CD4-positive, alpha-beta T cell treated with Interleukin-15 for 4 hours (primary cell): ENCODE results near the gene DNAH7.

ENCODE experiments used
- DNase-seq: peaks from one replicate; pipeline ENCODE4 v3.0.0-alpha.2; 2020; ENCODE audit warnings: low spot score

Gene DNAH7

DNA sequence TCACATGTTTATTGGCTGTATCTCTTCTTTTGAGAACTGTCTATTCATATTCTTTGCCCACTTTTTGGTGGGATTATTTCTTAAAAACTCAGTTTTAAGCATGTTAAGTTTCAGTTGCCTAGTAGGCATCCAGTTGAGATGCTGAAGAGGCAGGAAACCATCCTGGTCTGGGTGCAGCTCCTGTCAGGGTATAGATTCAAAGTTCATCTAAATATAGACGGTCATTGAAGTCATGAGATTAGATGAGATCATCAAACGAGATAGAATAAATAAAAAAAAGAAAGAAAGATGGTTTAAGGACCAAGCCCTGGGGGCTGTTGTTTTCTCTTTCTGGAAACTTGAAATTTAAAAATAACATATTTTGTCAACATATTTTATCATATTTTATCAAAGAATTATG is 9.2 kb upstream of the DNAH7 start:
- no peak for DNase-seq

DNA sequence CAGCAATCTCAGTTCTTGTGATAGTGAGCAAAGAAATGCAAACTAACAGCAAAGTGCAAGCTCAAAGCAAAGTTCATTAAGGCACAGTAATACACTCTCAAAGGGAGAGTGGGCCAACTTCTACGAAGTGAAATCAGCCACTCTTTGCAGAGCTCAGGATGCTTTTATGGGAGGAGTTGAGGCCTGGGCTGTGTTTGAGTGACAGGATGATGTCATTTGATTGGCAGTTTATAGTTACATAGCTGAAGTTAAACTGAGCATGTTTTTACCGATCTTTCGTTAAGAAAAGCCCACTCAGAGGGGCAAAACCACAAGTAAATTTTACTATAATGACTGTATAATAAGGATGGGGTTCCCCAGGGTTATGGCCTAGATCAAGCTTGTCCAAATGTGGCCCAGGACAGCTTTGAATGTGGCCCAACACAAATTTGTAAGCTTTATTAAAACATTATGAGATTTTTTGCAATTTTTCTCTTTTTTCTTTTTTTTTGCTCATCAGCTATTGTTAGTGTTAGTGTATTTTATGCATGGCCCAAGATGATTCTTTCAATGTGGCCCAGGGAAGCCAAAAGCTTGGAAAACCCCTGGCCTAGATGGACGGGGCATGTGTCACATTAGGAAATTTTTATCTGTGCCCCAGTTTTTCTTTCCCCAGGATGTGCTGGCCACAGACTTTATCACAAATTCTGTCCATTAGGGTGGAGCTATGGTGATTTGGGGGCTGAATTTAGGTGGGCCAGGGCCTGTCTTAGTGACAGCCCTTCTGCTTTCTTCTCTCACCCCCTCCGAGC is 8.3 kb upstream of the DNAH7 start:
- no peak for DNase-seq

GRCh38 chr2:196075196-196075595 is 6.6 kb upstream of the DNAH7 start:
- DNase-seq: no peak

DNA sequence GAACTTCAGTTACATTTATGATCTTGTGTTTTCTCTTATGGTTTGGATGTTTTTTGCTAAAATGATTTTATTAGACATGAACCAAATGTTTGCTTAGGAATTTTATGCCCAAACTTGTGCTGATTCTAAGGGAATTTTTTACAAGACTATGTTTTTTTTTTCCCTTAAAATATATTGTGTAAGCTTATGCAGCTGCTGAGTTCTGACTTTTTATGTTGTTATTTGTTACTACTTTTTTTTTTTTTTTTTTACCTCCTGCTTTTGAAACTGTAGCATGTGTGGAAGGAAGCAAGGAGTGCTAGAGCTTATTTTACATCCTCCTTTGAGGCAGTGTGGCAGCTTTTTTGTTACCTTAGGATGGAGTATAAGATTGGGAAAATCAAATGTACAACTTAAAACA is 6.0 kb upstream of the DNAH7 start:
- DNase-seq: no peak

DNA sequence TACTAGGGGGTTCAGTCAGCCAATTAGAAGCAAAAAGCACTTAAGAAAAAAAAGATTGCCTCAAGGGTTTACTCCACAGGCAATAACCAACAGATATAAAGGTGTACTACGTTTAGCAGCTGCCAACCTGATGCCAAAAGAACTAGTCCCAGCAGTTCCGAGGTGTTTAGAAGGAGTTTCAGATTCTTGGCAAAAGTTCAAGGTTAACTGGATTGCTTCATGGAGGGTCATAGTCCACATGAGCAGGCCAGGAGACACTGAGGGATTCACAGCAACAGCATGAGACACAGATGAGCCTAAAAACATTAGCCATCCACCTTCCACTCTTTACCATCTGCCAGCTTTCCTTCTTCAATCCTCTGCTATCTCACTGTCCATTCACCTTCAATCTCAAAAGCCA is 4.9 kb upstream of the DNAH7 start:
- DNase-seq: no peak

GRCh38 chr2:196067088-196067382 is 1.6 kb downstream of the DNAH7 start:
- DNase-seq: no peak

DNA sequence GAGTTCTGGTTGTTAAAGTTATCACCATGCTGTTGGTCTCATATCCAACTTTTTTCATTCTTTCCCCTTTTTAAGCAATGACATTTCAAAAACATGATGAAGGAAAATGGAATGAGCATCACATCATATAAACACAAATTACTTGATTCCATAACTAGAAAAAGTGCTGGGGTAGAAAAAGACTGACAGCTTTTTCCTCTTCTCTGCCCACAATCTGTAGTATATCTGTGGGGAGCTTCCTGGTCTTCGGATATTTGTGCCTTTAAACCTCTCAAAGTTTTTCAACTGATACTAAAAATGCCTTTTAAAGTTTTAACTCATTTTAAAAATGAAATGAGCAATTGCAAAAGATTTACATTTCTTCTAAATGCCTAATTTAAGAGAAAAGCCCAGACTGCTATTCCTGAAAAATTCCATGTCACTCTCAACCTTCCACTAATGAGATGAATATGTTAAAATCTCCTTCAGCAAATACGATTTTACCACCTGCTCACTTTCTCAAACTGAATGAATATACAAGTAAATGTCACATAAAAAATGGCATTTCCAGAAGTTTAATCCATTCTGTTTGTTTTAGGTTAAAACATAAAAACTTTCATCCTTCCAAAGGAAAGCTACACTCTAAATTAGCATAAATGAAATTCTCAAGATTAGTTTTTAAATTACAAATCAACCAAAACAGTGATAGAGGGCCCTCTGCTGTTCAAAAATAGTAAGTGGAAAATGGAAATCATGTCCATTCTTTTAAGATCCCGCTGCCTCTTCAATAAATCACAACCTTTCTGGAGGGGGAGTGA is 2.1 kb downstream of the DNAH7 start:
- DNase-seq: peak; percentile 56

GRCh38 chr2:196063773-196064172 is 4.9 kb downstream of the DNAH7 start:
- DNase-seq: no peak

GRCh38 chr2:196059491-196059960 is 9.1 kb downstream of the DNAH7 start:
- no peak for DNase-seq

DNA sequence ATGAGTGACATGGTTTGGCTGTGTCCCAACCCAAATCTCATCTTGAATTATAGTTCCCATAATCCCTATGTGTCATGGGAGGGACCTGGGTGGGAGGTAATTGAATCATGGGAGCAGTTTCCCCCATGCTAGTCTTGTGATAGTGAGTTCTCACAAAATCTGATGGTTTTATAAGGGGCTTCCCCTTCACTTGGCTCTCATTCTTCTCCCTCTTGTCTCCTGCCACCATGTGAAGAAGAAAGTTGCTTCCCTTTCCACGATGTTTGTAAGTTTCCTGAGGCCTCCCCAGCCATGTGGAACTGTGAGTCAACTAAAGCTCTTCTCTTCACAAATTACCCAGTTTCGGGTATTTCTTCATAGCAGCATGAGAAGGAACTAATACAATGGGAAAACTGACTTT is 14.0 kb downstream of the DNAH7 start:
- no peak for DNase-seq

DNA sequence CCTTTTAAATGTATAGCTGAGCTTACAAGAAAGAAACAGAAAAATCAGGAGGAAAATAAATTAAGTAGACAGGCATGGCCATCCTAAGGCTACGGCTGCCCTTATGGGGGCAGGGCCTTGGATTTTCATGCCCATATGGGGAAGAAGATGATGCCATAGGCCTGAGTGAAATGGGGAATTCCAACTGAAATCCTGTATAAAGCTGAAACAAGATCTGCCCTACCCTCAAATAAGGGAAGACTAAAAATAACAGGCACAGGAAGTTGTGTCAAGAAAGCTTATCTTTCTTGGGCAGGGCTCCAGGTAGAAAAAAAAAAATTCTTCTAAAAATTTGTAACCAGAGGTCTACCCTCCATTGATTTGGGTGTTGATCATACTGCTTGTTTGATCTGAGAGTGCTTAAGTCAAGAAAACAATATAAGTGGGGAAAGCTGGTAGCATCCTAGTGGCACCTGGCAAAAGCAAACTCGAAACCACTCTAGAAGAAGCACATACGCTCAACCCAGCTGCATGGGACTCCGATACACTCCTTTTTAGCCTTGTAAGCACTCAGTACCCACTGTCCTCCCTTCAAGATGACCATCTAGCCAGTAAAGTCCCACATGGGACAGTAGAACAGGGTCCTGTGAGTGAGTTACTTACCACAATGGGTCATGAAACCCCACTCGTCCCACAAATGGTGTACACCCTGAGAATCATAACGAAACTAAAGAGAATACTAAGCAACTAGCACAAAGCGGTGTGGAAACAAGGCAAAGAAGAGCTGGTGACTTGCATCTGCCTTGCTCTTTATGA is 22.3 kb downstream of the DNAH7 start:
- no peak for DNase-seq

GRCh38 chr2:196041786-196042185 is 26.9 kb downstream of the DNAH7 start:
- DNase-seq: no peak

- DNase-seq: no peak
These were observed 28.4 kb downstream of the DNAH7 start for GRCh38 chr2:196040218-196040617.

GRCh38 chr2:196036442-196036841 is 32.2 kb downstream of the DNAH7 start:
- DNase-seq: no peak

DNA sequence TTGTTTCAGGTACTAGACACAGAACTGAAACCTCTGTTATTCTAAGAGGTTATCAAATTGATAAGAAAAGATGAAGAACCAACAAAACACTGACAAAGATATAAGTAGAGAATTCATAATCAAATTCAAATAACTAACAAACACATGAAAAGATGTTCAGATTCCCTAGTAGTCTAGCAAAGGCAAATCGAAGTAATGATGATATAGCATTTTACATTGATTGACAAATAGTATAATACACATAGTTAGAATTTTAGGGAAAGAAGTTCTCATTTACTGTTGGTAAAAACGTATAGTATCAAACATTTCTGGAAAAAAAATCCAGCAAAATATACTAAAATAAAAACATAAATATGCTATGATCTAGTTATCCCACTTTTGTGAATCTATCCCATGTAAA is 50.6 kb downstream of the DNAH7 start:
- no peak for DNase-seq

- no peak for DNase-seq
These were observed 56.3 kb downstream of the DNAH7 start for GRCh38 chr2:196012314-196012713.

GRCh38 chr2:196000551-196000950 is 68.1 kb downstream of the DNAH7 start:
- no peak for DNase-seq

GRCh38 chr2:195998070-195998469 is 70.6 kb downstream of the DNAH7 start:
- DNase-seq: no peak

GRCh38 chr2:195995499-195995898 is 73.1 kb downstream of the DNAH7 start:
- no peak for DNase-seq

DNA sequence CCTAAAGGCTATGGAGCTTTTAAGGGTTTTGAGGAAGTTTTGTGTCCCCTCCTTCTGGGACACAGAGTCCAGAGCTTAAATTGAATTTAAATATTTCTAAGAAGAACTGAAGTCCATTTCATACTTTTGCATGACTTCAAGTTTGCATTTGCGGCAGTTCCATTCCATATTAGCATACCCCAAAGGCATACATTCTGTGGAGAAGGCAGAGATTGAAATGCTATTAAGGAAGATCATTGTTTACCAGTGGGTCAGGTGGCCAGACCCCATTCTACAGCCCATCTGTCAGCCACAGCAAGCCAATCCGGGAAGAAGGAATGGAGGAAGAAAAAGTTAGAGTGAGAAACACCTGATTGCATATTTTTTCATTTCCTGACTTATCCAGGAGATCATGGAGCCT is 75.0 kb downstream of the DNAH7 start:
- DNase-seq: no peak

- no peak for DNase-seq
These were observed 82.9 kb downstream of the DNAH7 start for GRCh38 chr2:195985741-195986140.

GRCh38 chr2:195984923-195985726 is 83.5 kb downstream of the DNAH7 start:
- DNase-seq: no peak
